GM06990 (cell line): ENCODE measurements around the gene RNF40.

Experiments
- DNase-seq: peaks from one replicate; pipeline ENCODE4 v3.0.0-alpha.2; 2011; ENCODE audit not compliant: insufficient read length; ENCODE audit errors: extremely low read depth
- H3K27me3 ChIP-seq: replicated peaks from 2 replicates; pipeline ENCODE4 v1.6.0; 2011; ENCODE audit warnings: low read length; ENCODE audit not compliant: control insufficient read depth, insufficient read depth
- H3K36me3 ChIP-seq: 2 replicates; pipeline ENCODE4 v1.5.1; 2011; ENCODE audit warnings: low read length; ENCODE audit not compliant: control insufficient read depth, insufficient read depth
- H3K4me3 ChIP-seq: replicated peaks from 2 replicates; pipeline ENCODE4 v1.5.1; 2011; ENCODE audit warnings: low read depth, mild to moderate bottlenecking, control low read depth, low read length
- CTCF ChIP-seq: IDR thresholded peaks from 2 replicates; pipeline ENCODE4 v1.5.1; 2011; ENCODE audit warnings: low read length, control low read depth, mild to moderate bottlenecking, inconsistent platforms; ENCODE audit not compliant: insufficient read depth, poor library complexity, severe bottlenecking

The RNF40 gene

GRCh38 chr16:30778549-30779244 is 16.6 kb downstream of the RNF40 start:
- no peak for TF ChIP-seq CTCF
- Histone ChIP-seq H3K27me3 (no peaks in the 10 kb centered on the region), H3K4me3 (no peak overlapping the region), H3K36me3 (peaks cover 4% of the 10 kb centered on the region)
- DNase-seq: no peak

- DNase-seq: no peak
- Histone ChIP-seq H3K27me3 (no peaks in the 10 kb centered on the region), H3K4me3 (no peak overlapping the region), H3K36me3 (no peaks in the 10 kb centered on the region; the same call in 1 of the 2 replicates)
- no peak for TF ChIP-seq CTCF
Measured at GRCh38 chr16:30779596-30779995, 17.5 kb downstream of the RNF40 start.

- TF ChIP-seq CTCF: no peak
- Histone ChIP-seq H3K36me3 (no peaks in the 10 kb centered on the region; the same call in 1 of the 2 replicates), H3K27me3 (no peaks in the 10 kb centered on the region), H3K4me3 (no peak overlapping the region)
- DNase-seq: no peak
Measured at GRCh38 chr16:30780021-30780420, 17.9 kb downstream of the RNF40 start.

DNA sequence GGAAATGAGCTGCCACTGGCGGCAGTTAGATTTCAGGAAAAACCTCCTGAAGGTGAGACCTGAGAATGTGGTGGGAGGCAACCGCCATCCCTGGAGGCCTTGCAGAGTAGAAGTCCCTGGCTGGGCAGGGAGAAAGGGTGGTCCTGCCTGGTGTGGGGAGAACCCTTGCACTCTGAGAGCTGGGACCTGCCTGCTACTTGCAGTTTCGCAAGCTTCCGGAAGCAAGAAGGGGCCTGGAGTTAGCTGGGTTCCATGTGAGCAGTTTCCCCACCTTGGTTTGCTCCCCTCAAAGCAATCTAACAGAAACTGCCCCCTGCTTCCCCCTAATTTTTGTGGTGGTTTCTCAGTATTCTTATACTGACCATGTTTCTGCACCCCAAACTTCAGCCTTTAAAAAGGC is 18.4 kb downstream of the RNF40 start:
- Histone ChIP-seq H3K4me3 (no peak overlapping the region), H3K36me3 (no peaks in the 10 kb centered on the region), H3K27me3 (no peaks in the 10 kb centered on the region)
- no peak for TF ChIP-seq CTCF
- DNase-seq: no peak

DNA sequence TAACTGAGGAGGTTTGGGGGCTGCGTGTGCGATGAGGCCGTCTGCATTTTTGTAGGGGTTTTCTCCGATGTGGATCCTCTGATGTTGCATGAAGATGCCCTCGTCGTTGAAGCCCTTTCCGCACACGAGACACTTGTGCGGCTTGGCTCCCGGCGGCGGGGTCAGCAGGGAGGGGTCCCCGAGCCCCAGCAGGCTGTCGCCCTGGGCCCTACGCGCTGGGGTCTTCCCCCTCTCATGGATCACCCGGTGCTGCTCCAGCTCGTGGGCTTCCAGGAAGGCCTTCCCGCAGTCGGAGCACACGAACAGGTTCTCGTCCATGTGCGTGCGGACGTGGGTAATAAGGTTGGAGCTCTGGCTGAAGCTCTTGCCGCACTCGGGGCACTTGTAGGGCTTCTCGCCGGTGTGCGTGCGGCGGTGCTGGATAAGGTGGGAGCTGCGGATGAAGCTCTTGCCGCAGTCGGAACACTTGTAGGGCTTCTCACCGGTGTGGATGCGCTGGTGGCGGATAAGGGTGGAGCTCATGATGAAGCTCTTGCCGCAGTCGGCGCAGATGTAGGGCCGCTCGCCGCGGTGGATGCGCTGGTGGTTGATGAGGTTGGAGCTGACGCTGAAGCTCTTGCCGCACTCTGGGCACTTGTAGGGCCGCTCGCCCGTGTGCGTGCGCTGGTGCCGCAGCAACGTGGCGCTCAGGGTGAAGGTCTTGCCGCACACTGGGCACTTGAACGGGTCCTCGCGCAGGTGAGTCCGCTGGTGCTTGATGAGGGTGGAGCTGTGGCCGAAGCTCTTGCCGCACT is 20.6 kb downstream of the RNF40 start:
- no peak for DNase-seq
- Histone ChIP-seq H3K27me3 (no peaks in the 10 kb centered on the region), H3K4me3 (no peak overlapping the region), H3K36me3 (no peaks in the 10 kb centered on the region)
- no peak for TF ChIP-seq CTCF
